H1 (cell line): ENCODE measurements around the gene ALAS1.

Experiments
- CTBP2 ChIP-seq: IDR thresholded peaks from 2 replicates; pipeline ENCODE4 v1.7.0; 2011; ENCODE audit warnings: borderline replicate concordance, mild to moderate bottlenecking, moderate library complexity, mixed read lengths, low read length; ENCODE audit not compliant: insufficient read depth, insufficient read length
- CTCF ChIP-seq, 3 experiments: IDR thresholded peaks; 1 replicate in 2 of 3; 2 replicates in 1 of 3; pipeline versions ENCODE4 v1.5.1 to v1.6.1; 2011; ENCODE audit warnings: low read length in 3 of 3, mild to moderate bottlenecking in 3 of 3, inconsistent platforms in 2 of 3, low read depth in 1 of 3, moderate library complexity in 1 of 3; ENCODE audit not compliant: insufficient read depth in 1 of 3; ENCODE audit errors: control extremely low read depth in 1 of 3
- KDM4A ChIP-seq: IDR thresholded peaks from one replicate; pipeline ENCODE4 v1.7.1; 2012; ENCODE audit warnings: low read depth, mild to moderate bottlenecking, moderate library complexity, low read length, inconsistent platforms; ENCODE audit not compliant: severe bottlenecking
- SAP30 ChIP-seq: fragments of 300-600 bp; sonication (generic); IDR thresholded peaks from 2 replicates; pipeline ENCODE4 v1.7.1; 2012; ENCODE audit warnings: low read length, moderate library complexity, mild to moderate bottlenecking, inconsistent platforms; ENCODE audit not compliant: insufficient read depth, insufficient replicate concordance
- SP4 ChIP-seq: IDR thresholded peaks from 2 replicates; pipeline ENCODE4 v1.6.1; 2012; ENCODE audit warnings: low read length, inconsistent platforms
- USF2 ChIP-seq: IDR thresholded peaks from 2 replicates; pipeline ENCODE4 v1.6.1; 2011; ENCODE audit warnings: low read length, improper control_type of control experiment

DNA sequence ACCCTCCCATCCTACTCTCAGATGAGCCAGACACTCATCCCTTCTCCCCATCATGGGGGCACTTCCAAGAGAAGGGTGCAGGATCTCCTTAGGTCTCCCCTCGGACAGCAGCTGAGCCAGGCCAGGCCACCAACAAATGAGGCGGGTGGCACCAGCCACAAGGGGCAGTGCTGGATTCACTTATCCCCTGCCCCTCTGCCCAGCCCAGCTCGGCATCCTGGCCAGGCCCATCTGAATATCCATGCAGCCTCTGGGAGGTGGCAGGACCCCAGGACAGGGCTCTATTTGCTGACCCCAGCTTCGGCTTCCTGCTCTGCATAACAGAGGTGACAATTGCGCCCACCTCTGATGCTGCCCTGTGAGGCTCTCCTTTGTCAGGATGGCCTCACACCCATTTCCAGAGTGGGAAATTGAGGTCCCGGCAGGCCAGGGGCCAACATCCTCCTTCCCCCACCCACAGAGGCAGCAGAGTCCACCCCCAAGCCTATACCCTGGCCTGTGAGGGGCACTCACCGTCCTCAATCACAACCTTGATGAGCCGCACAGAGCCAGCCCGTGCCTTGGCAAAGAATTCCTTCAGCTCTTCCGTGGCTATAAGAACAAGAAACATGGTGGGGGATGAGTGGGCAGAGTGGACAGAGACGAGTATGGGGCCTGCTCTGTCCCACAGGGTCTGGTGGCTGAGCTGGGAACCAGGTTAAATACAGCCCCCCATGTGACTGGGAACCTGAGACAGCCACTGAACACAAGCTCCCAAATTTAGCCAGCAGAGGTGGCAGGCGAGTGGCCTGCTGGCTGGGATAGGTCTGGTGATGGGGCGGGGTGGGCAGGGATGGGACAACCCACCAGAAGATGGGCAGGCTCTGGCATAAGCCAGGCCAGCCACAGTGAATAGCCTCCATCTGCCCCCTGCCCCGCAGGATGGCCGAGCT, 36.8 kb downstream of the ALAS1 start:
- TF ChIP-seq USF2 (no peak), CTBP2 (no peak), CTCF (IDR thresholded peaks at IDR 0.05; ENCODE audit: control extremely low read depth in 1 of 3, insufficient read depth in 1 of 3, low read depth in 1 of 3, low read length in 3 of 3) (peak in 1 of 3 experiments; percentile 37; a peak in 1 of 4 replicates), SP4 (no peak), SAP30 (no peak), KDM4A (no peak)
